ENCODE results near the gene CDC42EP5.

- TF ChIP-seq CTCF (IDR thresholded peaks at IDR 0.05; ENCODE audit: insufficient read depth, low read length) (no peak), REST (IDR thresholded peaks at IDR 0.05; ENCODE audit: insufficient replicate concordance, low read depth) (no peak), SPI1 (IDR thresholded peaks at IDR 0.05; ENCODE audit: borderline replicate concordance, low read depth) (no peak)
These were observed 51.0 kb downstream of the CDC42EP5 start for GRCh38 chr19:54422136-54422535.

All from HL-60 (cell line).